Right kidney (tissue), 1 donor: ENCODE measurements around the gene TMEM176A.

Experiments used
- DNase-seq: peaks from one replicate; pipeline ENCODE4 v3.0.0-alpha.2; 2016

Gene TMEM176A

DNA sequence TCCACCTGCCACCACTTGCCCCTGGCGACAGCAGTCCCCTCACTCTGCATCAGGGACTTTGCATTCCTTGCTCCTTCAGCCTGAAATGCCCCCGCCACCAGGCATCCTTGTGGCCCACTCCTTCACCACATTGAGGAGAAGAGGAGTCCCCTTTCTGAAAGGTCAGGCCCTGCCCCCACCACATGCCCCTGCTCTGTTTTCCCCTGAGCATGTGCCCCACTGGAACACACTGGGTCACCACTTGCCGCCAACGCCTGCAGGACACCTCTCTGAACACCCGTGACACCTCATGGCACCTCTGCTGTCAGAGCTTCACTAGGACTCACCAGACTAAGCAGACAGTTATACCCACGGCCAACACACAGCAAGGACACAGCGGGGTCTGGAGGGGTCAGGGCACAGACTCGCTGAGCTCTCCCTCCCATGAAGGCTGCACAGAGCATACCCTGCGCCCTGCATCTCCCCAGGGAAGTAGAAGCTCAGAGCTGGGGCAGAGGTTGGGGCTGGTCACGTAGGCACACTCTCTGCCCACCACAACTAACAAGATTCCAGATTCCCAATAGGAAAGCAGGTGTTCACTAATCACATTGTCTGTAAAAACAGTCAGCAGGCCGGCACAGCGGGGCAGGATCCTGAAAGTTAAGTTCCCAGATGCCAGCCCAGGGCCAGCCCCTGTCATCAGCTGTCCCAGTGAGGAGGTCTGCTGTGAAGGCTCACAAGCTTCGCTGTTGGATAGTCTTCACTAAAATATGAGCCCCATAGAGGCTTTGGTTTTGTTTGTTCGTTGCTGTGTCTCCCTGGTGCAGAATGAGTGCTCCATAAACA lies 45.9 kb downstream of the TMEM176A start:
- DNase-seq: no peak

DNA sequence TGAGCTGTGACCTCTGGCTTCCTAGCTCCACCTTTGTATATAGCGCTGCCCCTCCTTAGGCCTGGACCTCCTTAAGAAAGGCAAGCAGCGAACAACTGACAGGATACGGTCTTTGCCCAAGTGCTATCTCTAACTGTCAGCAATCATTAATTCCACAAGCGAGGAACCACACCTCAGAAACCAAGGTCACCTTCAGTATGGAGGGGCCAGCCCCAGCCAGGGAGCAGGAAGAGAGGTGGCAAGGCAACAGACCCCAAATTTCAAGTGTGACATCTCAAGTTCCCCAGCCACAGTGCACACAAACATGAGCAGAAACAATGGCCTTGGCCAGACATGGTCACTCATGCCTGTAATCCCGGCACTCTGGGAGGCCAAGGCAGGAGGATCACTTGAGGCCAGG lies 47.0 kb downstream of the TMEM176A start:
- no peak for DNase-seq

DNA sequence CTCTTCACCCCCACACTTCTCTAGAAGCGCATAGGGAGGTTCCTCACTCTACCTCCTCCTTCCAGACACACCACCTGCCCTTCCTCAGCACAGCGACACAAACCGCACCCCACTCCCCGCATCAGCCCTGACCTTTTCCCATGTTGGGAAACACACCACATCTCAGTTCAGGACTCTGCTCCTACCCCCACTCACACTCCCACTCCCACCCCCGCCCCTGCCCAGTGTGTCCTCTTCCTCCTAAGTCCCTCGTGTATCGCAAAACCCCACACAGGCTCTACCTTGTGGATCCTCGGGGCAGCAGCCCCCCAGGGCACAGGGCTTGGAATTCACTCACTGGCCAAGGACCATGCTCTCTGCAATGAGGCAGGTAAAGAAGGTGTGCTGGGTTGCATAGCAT lies 47.5 kb downstream of the TMEM176A start:
- DNase-seq: no peak

DNA sequence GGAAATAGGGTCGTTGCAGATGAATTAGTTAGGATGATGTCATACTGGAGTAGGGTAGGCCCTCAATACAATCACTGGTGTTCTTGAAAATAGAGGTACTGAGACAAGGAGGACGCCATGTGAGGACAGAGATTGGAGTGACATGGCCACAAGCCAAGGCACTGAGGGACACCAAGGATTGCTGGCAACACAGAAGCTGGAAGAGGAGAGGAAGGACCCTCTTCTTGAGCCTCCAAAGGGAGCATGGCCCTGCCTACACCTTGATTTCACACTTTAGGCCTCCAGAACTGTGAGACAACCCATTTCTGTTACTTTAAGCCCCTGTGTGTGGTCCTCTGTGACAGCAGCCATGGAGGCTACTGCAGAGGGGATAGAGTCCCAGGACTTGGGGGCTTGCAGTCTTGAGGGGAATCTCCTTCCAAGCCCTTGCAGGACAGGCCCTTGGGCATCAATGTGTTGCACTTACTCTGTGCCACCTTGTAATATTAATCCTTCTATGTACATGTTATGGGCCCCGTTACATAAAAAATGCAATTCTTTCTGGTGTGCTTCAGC lies 48.1 kb downstream of the TMEM176A start:
- no peak for DNase-seq

GRCh38 chr7:150849204-150849775 lies 48.7 kb downstream of the TMEM176A start:
- DNase-seq: no peak

DNA sequence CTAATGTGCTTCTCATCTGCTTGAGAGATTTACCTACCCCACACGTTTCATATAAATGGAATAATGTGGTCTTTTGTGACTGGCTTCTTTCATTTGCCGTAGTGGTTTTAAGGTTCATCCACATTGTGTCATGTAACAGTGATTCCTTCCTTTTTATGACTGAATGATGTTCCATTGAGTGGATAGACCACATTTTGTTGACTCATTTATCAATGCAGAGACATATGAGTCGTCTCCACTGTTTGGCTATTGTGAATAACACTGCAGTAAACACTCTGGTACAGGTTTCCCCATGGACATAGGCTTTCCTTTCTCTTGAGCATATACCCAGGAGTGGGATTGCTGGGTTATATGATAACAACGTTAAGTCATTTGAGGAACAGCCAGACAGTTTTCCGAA lies 49.7 kb downstream of the TMEM176A start:
- no peak for DNase-seq

DNA sequence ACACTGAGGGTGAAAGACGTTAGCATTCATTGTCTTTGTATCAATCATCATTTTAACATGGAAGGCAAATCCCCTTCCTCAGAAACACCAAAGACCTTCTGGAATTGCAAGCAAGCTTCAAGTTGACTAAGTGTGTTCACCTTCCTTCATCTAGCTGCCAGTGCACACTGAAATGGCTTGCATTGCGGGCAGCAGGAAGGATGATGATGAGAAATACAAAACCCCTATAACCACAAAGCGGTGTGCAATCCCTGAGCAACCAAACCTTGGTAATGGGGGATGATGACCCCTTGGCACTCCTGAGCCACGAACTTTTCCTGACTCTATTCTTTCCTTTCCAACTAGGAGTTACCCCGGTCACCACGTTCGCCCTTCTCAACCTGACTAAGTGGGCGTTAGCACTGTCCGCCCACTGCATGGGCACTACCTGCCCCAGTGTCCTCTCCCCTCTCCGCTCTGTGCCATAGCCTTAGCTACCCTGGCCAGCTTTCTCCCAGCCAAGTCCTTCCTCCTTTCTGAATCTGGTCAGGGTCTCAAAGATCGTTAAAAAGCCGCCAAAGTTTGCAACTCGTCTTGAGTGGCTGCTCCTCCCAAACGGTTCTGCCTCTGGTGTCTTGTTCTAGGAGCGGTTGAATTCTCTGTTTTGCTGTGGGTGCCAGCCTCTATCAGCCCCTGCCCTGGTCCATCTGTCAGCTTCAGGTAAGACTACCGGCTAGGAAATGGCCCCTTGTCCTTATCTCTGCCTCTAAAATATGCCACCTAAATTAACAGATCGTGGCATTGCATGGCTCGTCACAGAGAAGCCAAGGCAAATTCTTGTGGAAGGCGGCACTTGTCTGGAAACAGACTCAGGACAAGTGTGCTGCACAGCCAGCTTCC lies 51.2 kb downstream of the TMEM176A start:
- DNase-seq: no peak

GRCh38 chr7:150852371-150852905 lies 51.9 kb downstream of the TMEM176A start, which contains the start of gene AOC1:
Gene AOC1 (plus strand): TSS chr7:150852517. CDS start chr7:150856471, 3,954 bp downstream.
- DNase-seq: no peak

DNA sequence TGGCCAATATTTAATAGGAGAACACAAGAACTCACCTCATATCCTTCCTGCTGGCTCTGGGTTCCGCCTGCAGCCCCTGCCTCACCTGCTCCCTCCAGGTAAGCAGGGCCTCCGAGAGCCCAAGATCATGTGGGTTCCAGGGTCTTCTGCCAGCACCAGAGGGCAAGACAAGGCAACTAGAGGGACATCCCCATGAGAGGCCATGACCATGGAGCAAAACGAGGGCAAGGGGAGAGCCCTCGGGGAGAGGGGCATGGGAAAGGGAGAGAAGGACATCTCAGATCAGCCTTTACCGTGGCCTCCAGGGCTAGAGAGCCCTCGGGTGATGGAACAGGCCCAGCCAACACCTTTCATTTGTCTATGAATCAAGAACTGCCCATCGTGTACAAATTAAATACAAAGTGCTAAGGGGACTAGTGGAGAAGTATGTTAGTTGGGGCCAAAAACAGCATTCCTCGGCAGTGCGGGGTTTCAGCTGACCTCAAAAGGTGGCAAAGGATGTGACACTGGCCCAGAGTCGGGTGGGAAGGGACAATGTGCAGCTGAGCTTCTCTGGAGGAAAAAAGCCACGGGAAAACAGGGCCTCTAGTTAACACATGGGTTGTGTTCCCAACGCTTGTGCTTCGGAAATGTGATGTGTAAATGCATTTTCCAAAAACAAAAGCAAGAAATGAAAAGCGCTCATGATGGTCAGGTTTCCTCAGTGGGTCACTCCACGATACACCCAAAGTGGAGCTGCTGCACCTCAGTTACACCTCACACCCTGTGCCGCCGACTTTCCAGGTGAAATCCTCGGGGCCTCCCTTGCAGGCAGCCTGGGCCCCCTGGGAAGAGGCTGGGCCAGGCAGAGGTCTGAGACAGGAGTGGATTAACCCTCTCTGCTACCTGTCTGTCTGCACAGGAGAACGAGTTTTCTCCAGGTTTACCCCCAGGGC lies 53.8 kb downstream of the TMEM176A start:
- peak; percentile 9 for DNase-seq
